Upper lobe of left lung (tissue), 6 donors: ENCODE measurements around the gene COLEC11. TPM values are rescaled to one million over a fixed set of nuclear protein-coding genes. Genes with fewer than 3 reads are reported as not detected.

Source experiments
- ATAC-seq, 2 donors: fragments of 200-7000 bp; cut with Tn5 transposase; one replicate each; pipeline ENCODE4 v1.9.1; 2022; ENCODE audit warnings: mild to moderate bottlenecking in 2 of 2, moderate library complexity in 2 of 2; ENCODE audit not compliant: low FRiP score in 2 of 2
- DNase-seq, 2 donors: peaks; one replicate each; pipeline ENCODE4 v3.0.0-alpha.2; 2019 to 2020
- H3K27ac ChIP-seq, 4 donors: fragments of 200-600 bp; sonication (generic); one replicate each; pipeline ENCODE4 v1.5.1; 2016 to 2019
- H3K27me3 ChIP-seq, 4 donors: fragments of 200-600 bp; sonication (generic); one replicate each; pipeline ENCODE4 v1.5.1; 2017 to 2019
- H3K36me3 ChIP-seq, 4 donors: fragments of 200-600 bp; sonication (generic); one replicate each; pipeline ENCODE4 v1.5.1; 2016 to 2019
- H3K4me1 ChIP-seq, 4 donors: fragments of 200-600 bp; sonication (generic); one replicate each; pipeline ENCODE4 v1.5.1; 2018 to 2019
- H3K4me3 ChIP-seq, 4 donors: fragments of 200-600 bp; sonication (generic); one replicate each; pipeline ENCODE4 v1.5.1; 2017 to 2019; ENCODE audit warnings: mild to moderate bottlenecking in 2 of 4, moderate library complexity in 1 of 4
- H3K9me3 ChIP-seq, 4 donors: fragments of 200-600 bp; sonication (generic); one replicate each; pipeline ENCODE4 v1.5.1; 2018 to 2019
- CTCF ChIP-seq, 6 experiments: fragments of 450-650 bp in 4 of 6; fragments of 200-600 bp in 2 of 6; sonication (generic) in 2 of 6; IDR thresholded peaks; one replicate each; pipeline ENCODE4 v1.5.1; 2016 to 2019; ENCODE audit warnings: antibody characterized with exemption in 6 of 6
- EP300 ChIP-seq, 4 donors: sonication (generic); formaldehyde crosslinking; IDR thresholded peaks; one replicate each; pipeline ENCODE4 v1.5.1; 2017; ENCODE audit warnings: antibody characterized with exemption in 4 of 4, control low read depth in 2 of 4
- POLR2A ChIP-seq, 4 donors: fragments of 450-650 bp; IDR thresholded peaks; one replicate each; pipeline ENCODE4 v1.5.1; 2016 to 2017; ENCODE audit warnings: antibody characterized with exemption in 4 of 4, mild to moderate bottlenecking in 2 of 4
- POLR2AphosphoS5 ChIP-seq, 2 donors: sonication (generic); formaldehyde crosslinking; IDR thresholded peaks; one replicate each; pipeline ENCODE4 v1.5.1; 2017; ENCODE audit warnings: antibody characterized with exemption in 2 of 2
- WGBS, 2 donors: methylation state at CpG; one replicate each; pipeline ENCODE4 v1.1.5; 2017 to 2018; 5-methylcytosine and 5-hydroxymethylcytosine counted together
- total RNA-seq, 6 donors: library from RNA; depleted of rRNA in 4 of 6; stranded (reverse); fragments of >200 nt in 4 of 6; gene quantifications; one replicate each; pipeline versions ENCODE4 v1.1.0 to v1.2.1, GENCODE V29; 2016 to 2021
- donor health status: DM: no; HTN: no; CAD: no; lungs with moderate emphysema.
- donor health status: DM: no; HTN: yes; CAD: no; lungs with severe emphysema.

The COLEC11 gene
- total RNA-seq, 6 donors from 2014 or later: 0.79 to 2.3 (median 1.3) TPM; not detected in 1

- 87 to 89% methylated on average over 6 of the region's 6 CpGs for WGBS, 2 donors
- H3K36me3 ChIP-seq: peaks cover 15 to 52% (median 33%) of the 10 kb centered on the region in 4 donors
Observed at GRCh38 chr2:3584076-3584475, 10.8 kb upstream of the COLEC11 start.

GRCh38 chr2:3584608-3585260, 10.2 kb upstream of the COLEC11 start:
- Histone ChIP-seq H3K4me1 (peaks cover 0 to 11% (median 4%) of the 10 kb centered on the region in 4 donors), H3K9me3 (no peaks in the 10 kb centered on the region), H3K4me3 (no peak overlapping the region), H3K27me3 (no peaks in the 10 kb centered on the region), H3K27ac (peak overlapping the region; percentile 52 to 82 (median 68)), H3K36me3 (peaks cover 12 to 46% (median 27%) of the 10 kb centered on the region in 4 donors)
- peak in 1 of 2 donors; percentile 17 for ATAC-seq
- no peak for TF ChIP-seq CTCF (IDR thresholded peaks at IDR 0.05)
- TF ChIP-seq EP300 (IDR thresholded peaks at IDR 0.05): no peak
- no peak for TF ChIP-seq POLR2AphosphoS5 (IDR thresholded peaks at IDR 0.05)
- no peak for TF ChIP-seq POLR2A (IDR thresholded peaks at IDR 0.05)
- 45 to 76% methylated on average over 4 of the region's 4 CpGs for WGBS, 2 donors
- no peak for DNase-seq

More at GRCh38 chr2:3584076-3584475, 10.8 kb upstream of the COLEC11 start:
- Histone ChIP-seq H3K27me3 (no peaks in the 10 kb centered on the region), H3K9me3 (no peaks in the 10 kb centered on the region), H3K4me3 (no peak overlapping the region), H3K4me1 (peaks cover 0 to 17% (median 4%) of the 10 kb centered on the region in 4 donors), H3K27ac (peak overlapping the region in 3 of 4 donors; percentile 65 to 82 (median 72))
- no peak for ATAC-seq
- DNase-seq: no peak
- TF ChIP-seq EP300 (IDR thresholded peaks at IDR 0.05) (no peak), POLR2A (IDR thresholded peaks at IDR 0.05) (no peak), POLR2AphosphoS5 (IDR thresholded peaks at IDR 0.05) (no peak), CTCF (IDR thresholded peaks at IDR 0.05) (no peak)

DNA sequence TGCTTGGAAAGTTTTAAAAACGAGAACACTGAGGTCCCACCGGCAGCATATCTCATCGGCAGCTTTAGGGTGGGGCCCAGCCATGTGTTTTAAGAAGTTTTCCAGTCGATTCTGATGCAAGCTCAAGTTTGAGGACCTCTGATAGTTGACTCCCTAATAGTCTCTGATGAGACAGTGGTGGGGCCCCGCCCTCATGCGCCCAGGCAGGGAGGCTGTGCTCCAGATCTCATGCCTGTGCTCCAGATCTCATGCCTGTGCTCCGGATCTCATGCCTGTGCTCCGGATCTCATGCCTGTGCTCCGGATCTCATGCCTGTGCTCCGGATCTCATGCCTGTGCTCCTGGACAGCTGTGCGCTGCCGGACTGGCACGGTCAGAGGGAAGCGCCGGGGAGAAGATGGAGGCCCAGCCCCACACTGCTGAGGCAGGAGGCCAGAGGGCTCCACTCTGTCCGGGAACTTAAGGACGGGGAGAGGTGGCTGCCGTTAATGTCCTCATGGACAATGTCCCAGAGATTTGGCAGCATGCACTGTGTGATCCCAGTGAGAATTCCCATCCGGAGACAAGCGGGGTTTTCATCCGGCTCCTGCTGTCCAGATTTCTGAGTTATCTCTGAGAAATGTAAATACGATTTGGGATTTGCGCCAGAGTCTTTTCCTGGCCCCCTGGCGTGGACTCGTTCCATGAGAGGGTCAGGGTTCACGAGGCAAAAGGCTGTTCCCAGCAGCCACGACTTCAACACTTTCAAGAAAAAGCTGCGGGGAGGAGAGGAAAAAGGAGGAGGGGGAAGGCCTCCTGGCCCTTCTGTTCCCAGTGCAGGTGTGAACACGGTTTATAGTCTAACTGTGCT, 9.4 kb upstream of the COLEC11 start:
- peak; percentile 27 to 81 for DNase-seq
- peak overlapping the region; percentile 52 to 82 (median 68) for H3K27ac ChIP-seq
- peaks cover 6 to 38% (median 20%) of the 10 kb centered on the region in 4 donors for H3K36me3 ChIP-seq
- ATAC-seq: peak; percentile 85 to 89
- peak overlapping the region in 2 of 4 donors; percentile 8 to 15 for H3K4me3 ChIP-seq
- H3K9me3 ChIP-seq: no peaks in the 10 kb centered on the region
- TF ChIP-seq EP300 (IDR thresholded peaks at IDR 0.05) (peak in 1 of 4 donors; percentile 18), CTCF (IDR thresholded peaks at IDR 0.05) (no peak), POLR2AphosphoS5 (IDR thresholded peaks at IDR 0.05) (peak; percentile 41 to 43), POLR2A (IDR thresholded peaks at IDR 0.05) (no peak)
- H3K4me1 ChIP-seq: peaks cover 0 to 11% (median 4%) of the 10 kb centered on the region in 4 donors
- WGBS, 2 donors: 35 to 61% methylated on average over 15 to 29 of the region's 29 CpGs
- H3K27me3 ChIP-seq: no peaks in the 10 kb centered on the region

GRCh38 chr2:3586220-3586619, 8.7 kb upstream of the COLEC11 start:
- H3K36me3 ChIP-seq: peaks cover 0 to 31% (median 12%) of the 10 kb centered on the region in 4 donors
- ATAC-seq (no peak), DNase-seq (no peak)
- 87 to 88% methylated on average over 16 of the region's 16 CpGs for WGBS, 2 donors
- no peak for TF ChIP-seq CTCF (IDR thresholded peaks at IDR 0.05)
- no peak for TF ChIP-seq POLR2AphosphoS5 (IDR thresholded peaks at IDR 0.05)
- TF ChIP-seq EP300 (IDR thresholded peaks at IDR 0.05): no peak
- TF ChIP-seq POLR2A (IDR thresholded peaks at IDR 0.05): no peak
- H3K27me3 ChIP-seq: no peaks in the 10 kb centered on the region
- H3K4me3 ChIP-seq: no peak overlapping the region
- H3K9me3 ChIP-seq: no peaks in the 10 kb centered on the region
- H3K4me1 ChIP-seq: peaks cover 0 to 11% (median 4%) of the 10 kb centered on the region in 4 donors
- peak overlapping the region; percentile 52 to 82 (median 68) for H3K27ac ChIP-seq
